ENCODE measurements around the gene LAIR2.
"Not testable (repeated sequence)": the region's sequence is repeated elsewhere in the genome, so short reads cannot be mapped to it uniquely, and the experiment has no call there.

LAIR2 gene

DNA sequence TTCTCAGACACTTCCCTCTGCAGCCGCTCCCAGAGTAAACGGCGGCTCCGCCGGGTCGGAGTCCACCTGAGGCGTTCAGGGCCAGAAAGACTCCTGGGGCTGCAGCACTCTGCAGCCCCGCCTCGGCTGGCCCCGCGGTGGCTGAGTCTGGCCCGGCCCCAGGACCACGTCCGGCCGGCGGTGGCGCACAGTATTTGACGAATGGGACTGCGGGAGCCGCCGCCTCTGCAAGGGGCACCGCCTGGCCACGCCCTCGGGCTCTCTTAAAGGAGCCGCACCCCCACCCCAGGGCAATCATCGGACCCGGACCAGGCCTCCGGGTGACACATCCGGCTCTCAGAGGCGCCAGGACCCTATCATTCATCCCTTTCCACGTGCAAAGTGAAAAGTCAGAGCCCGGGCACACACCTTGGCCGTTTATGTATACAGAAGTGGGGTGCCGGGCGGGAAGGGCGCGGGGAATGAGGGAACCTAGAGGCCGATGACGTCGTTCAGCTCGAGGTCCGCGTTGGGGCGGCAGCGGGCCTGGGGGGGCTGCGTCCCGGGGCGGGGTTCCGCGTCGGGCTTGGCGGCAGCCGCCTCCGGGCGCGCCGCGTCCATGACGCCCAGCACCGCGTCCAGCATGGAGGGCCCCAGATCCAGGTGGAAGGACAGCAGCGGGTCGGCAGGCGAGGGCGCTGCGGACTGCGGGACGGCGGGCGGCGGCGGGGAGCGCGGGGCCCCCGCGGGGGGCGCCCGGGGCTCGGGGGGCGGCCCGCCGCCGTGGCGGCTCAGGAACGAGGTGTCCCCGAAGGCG, 37.8 kb upstream of the LAIR2 start:
- peak in 2 of 3 donors; percentile 16 to 52 for DNase-seq (ENCODE audit: low read depth in 3 of 3, low spot score in 1 of 3)

DNA sequence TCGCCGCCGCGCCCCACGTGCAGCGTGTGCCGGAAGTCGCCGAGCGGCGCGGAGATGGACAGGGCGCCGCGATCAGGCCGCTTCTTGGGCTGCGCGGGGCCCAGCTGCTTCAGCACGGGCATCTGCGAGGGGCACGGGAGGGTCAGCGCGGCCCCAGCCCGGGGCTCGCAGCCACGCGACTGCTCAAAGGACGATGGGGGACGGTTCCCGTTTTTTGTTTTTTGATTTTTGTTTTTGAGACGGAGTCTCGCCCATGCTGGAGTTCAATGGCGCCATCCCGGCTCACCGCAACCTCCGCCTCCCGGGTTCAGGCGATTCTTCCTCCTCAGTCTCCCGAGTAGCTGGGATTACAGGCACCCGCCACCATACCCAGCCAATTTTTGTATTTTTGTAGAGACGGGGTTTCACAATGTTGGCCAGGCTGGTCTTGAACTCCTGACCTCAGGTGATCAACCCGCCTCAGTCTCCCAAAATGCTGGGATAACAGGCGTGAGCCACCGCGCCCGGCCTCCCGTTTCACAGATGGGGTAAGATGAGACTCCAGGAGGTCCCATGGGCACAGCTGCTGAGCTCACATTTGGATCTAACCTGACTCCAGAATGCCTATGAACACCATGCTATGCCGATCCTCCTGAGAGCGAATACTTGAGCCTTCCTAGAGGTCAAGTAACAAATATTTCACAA, 37.1 kb upstream of the LAIR2 start:
- DNase-seq (ENCODE audit: low read depth in 3 of 3, low spot score in 1 of 3): no peak

DNA sequence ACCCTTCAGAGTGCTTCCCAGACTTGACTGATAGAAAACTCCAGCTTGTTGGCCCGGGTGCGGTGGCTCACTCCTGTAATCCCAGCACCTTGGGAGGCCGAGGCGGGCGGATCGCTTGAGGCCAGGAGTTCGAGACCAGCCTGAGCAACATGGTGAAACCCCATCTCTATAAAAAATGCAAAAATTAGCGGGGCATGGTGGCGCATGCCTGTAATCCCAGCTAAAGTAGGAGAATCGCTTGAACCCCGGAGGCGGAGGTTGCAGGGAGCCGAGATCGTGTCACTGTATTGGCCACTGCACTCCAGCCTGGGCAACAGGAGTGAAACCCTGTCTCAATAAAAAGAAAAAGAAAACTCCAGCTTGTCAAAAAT, 36.5 kb upstream of the LAIR2 start:
- DNase-seq (ENCODE audit: low read depth in 3 of 3, low spot score in 1 of 3): not testable (repeated sequence)

DNA sequence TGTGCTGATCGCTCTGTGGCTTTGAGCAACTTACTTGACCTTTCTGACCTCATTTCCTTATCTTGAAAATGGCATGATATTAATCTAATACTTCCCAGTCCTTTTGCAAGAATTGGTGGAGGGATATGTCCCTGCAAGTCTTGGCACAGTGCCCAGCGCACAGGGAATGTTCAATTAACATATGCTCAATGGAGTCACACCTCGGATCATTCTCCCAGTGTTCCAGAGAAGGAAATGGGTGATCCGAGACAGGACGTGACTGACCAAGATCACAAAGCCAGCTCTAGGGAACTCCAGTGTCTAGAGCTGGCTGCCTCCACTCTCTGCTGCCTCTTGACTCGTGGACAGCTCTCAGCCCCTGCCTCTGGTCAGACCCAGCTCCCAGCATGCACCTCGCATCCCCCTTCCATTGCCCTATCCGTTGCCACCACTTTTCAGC, 33.1 kb upstream of the LAIR2 start:
- no peak for DNase-seq (ENCODE audit: low read depth in 3 of 3, low spot score in 1 of 3)

DNA sequence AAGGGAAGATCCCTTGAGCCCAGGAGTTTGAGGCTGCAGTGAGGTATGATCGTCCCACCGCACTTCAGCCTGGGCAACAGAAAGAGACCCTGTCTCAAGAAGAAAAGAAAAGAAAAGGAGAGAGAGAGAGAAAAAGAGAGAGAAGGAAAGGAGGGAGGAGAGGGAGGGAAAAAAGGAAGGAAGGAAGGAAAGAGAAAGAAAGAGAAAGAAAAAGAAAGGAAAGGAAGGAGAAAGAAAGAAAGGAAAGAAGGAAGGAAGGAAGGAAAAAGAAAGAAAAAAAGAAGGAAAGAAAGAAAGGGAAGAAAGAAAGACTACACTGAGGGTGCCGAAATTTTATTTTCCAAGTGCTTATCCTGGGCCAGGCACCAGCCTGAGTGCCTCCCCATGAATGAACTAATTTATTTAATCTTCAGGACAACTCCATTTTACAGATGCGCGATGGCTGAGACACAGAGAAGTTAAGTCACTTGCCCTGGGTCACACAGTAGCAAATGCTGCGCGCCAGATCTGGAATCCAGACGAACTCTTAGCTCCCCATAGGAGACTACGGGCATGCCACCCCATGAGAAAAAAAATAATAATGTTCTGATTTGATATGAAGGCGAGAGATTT, 32.2 kb upstream of the LAIR2 start:
- no peak for DNase-seq (ENCODE audit: low read depth in 3 of 3, low spot score in 1 of 3)

DNA sequence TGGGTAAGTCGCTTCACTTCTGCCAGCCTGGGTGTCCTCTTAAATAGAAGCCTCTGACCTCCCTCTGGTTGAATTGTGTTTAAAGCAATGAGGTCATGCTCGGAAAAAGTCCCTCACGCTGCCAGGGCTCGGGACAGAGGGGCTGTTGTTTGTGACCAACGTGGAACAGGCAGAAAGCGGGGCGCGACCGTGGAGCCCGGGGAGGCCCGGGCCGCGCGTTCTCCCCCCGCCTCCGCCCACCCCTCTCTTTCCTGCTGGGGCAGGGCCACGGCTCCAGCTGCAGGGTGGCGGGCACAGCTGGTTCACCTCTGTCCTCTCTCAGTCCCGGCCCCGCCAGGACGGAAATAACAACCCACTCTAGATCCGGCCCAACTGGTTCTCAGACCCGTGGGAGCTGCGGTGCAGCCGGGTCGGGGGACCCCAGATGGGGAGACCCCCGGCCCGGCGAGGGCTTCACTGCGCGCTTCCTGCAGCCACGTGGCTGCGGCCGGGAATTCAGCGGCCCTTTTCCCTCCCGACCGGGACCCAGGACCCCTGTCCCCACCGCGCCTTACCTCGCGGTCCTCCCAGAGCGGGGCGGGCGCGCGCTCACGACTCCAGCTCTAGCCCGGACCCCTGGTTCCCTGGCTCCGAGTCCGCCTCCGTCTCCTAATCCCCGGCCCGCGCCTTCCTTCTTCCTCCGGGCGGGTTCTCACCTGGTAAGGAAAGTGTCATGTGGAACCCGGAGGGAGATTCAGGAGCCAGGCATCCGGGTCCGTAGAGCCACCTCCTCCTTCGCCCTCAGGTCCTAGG, 31.4 kb upstream of the LAIR2 start:
- DNase-seq (ENCODE audit: low read depth in 3 of 3, low spot score in 1 of 3): no peak

DNA sequence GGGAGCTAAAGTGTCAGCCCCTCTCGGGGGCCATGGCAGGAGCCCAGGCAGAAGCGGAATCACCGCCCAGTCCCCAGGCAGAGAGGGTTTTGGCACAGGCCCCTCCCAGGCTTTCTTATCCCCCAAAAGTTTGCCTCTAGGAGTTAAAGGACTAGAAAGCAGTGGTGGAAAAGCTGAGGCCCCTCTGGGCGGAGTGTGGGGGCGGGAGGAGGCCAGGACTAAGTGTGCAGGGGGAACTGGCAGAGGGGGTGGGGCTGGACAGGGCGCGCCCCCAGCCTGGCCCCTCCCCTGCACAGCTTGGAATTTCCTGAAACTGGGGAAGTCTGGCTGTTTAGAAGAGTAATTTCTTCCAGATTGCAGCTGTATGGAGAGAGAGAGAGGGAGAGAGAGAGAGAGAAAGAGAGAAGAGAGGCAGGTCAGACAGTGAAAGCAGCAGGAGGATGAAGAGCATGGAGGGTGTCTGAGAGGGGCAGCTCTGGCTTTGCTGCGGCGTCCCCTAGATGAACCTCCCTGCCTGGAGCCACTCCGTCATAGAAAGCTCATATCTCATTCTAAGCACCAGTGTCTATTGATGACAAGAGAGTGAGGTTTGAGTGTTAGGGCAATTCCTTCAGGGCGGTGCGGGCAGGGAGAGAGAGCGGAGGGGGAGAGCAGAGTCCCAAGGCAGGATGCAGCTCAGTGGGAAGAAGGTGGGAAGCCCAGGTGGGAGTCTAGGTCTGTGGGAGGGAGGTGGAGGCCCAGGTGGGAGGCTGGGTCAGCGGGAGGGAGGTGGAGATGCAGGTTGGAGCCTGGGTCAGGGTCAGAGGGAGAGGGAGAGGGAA, 29.4 kb upstream of the LAIR2 start, which contains the start of gene CDC42EP5:
TSS of gene CDC42EP5 (minus strand) at position 226 of the 821 bp plus-strand sequence. CDS start 7,749 bp downstream, outside the sequence.
- DNase-seq (ENCODE audit: low read depth in 3 of 3, low spot score in 1 of 3): no peak

DNA sequence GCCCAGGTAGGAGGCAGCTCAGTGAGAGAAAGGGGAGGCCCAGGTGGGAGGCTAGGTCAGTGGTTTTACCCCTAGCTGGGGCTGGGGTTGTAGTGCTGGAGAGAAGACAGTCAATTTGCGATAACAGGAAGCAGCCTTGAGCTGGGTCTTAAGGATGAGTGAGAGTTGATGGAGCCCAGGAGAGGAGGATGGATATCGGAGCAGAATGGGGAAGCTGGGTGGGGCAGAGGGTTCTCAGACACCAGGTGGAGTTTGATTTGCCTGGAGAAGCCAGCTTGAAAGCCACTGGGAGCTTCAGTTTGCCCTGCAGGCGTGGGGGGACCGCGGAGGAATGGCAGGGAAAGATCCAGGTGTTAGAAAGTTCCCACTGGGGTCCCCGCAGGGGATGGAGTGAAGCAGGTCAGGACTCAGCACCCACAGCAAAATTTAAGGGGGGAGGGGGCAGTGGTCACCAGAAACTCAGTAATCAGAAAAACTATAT, 28.7 kb upstream of the LAIR2 start:
- no peak for DNase-seq (ENCODE audit: low read depth in 3 of 3, low spot score in 1 of 3)

DNA sequence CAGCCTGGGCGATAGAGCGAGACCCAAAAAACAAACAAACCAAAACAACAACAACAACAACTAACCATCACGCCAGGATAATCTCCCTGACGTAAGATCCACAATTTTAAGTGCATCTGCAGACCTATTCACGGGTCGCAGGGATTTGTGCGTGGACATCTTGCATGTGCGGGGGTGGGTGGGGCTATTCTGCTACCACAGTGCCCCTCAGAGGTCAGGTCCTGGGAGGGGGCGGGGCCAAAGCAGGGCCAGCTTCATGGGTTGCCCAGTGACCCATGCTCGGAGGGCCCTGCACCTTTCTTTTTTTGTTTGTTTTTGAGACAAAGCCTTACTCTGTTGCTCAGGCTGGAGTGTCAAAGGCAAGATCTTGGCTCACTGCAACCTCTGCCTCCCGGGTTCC, 26.9 kb upstream of the LAIR2 start:
- DNase-seq (ENCODE audit: low read depth in 3 of 3, low spot score in 1 of 3): no peak

DNA sequence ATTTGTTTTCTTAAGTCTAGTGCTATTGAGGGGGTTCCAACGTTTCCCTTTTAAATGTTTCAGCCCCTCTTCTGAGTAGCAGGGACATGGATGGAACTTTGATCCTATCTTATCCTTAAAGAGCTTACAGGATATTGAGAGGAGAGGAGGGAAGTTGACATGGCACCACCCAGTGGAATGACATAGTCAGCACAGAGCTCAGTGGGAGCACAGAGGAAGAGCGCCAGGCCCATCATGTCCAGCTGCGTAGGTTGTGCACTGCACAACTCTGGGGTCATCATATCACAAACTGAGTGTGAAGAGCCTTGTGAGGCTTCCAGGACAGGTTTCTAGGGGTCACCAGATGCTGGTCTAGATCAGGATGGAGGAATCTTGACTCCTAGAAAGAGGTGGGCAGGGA, 25.0 kb upstream of the LAIR2 start:
- no peak for DNase-seq (ENCODE audit: low read depth in 3 of 3, low spot score in 1 of 3)

DNA sequence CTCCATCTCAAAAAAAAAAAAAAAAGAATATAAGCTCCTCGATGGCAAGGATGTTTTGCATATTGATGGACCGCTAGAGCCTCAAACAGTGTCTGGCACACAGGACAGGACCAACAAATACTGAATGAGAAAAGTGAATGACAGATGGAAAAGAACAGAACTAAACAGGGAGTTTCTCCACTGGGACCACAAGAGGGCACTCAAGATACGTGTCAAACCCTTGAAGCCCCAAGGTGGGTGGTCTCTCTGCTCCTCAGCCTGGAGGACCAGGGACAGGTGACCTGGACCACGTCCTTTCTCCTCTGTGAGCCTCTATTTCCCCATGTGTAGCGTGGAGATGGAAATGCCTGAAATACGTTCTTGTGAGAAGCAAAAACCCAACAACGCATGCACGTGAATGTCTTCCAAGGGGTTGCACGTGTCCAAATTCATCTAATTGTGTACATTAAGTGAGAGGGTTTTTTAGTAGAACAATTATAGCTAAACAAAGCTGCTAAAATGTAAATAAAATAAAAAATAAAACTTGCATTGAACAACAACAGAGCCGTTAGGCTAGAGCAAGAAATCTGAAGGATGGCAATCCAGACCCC, 23.9 kb upstream of the LAIR2 start:
- no peak for DNase-seq (ENCODE audit: low read depth in 3 of 3, low spot score in 1 of 3)

DNA sequence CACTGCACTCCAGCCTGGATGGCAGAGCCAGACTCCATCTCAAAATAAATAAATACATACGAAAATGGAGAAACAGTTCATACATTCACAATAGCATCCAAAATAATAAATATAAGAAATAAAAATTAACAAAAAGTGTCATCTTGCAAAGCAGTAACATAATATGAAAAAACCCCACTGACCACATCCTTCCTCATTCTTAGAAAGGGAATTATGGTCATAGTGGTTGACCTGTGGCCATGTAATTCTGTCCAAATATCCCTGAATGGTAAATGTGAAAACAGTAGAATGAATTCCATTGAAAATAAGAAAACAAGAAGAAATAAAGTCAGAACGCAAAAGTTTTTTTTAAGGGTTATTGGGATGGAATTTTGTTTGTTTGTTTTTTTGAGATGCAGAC, 22.6 kb upstream of the LAIR2 start:
- DNase-seq (ENCODE audit: low read depth in 3 of 3, low spot score in 1 of 3): no peak

DNA sequence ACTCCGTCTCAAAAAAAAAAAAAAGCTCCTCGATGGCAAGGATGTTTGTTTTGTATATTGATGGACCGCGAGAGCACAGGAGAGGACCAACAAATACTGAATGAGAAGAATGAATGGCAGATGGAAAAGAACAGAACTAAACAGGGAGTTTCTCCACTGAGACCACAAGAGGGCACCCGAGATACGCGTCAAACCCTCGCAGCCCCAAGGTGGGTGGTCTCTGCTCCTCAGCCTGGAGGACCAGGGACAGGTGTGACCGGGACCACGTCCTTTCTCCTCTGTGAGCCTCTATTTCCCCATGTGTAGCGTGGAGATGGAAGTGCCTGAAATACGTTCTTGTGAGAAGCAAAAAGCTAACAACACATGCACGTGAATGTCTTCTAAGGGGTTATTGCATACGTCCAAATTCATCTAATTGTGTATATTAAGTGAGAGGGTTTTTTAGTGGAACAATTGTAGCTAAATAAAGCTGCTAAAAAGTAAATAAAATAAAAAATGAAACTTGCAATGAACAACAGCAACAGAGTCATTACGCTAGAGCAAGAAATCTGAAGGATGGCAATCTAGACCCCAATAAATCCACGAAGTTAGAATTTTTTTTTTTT, 21.2 kb upstream of the LAIR2 start:
- no peak for DNase-seq (ENCODE audit: low read depth in 3 of 3, low spot score in 1 of 3)

DNA sequence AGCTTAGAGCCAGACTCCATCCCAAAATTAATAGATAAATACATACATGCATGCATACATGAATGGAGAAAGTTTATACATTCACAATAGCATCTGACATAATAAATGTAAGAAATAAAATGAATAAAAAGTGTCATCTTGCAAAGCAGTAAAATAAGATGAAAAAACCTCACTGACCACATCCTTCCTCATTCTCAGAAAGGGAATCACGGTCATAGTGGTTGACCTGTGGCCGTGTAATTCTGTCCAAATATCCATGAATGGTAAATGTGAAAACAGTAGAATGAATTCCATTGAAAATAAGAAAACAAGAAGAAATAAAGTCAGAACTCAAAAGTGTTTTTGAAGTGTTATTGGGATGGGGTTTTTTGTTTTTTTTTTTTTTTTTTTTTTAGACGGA, 19.7 kb upstream of the LAIR2 start:
- no peak for DNase-seq (ENCODE audit: low read depth in 3 of 3, low spot score in 1 of 3)

DNA sequence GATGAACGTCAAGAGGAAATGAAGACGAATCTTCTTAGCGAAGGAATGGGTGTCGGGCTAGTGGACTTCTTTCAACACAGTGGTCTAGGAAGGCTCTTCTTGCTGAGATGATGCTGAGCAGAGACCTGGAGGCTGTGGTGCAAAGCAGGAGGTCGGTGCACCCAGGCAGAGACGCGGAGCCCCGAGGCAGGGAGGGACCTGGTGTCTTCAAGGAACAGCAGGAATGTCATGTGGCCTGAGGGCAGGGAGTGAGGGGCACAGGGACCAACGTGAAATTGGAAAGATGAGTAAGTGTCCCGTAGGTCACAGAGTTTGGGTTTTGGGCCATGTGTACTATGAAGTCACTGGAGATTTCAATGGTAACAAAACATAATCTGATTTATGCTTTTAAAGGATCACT, 18.2 kb upstream of the LAIR2 start:
- no peak for DNase-seq (ENCODE audit: low read depth in 3 of 3, low spot score in 1 of 3)

DNA sequence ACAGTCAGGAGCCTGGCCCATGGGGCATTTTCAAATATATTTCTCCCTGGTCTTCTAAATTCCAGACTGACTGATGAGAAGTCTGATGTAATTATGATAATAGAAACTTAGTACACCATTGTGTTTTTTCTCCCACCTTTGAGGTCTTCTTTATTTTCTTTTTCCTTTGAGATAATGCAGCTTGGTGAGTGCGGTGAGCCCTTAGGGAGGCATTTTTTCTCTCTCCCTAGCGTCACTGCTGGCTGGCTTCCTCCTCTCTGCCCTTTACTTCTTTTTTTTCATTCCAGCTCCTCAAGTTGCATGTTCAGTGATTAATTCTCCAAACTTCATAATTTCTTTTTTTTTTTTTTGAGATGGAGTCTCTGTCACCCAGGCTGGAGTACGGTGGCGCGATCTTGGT, 16.8 kb upstream of the LAIR2 start:
- no peak for DNase-seq (ENCODE audit: low read depth in 3 of 3, low spot score in 1 of 3)

DNA sequence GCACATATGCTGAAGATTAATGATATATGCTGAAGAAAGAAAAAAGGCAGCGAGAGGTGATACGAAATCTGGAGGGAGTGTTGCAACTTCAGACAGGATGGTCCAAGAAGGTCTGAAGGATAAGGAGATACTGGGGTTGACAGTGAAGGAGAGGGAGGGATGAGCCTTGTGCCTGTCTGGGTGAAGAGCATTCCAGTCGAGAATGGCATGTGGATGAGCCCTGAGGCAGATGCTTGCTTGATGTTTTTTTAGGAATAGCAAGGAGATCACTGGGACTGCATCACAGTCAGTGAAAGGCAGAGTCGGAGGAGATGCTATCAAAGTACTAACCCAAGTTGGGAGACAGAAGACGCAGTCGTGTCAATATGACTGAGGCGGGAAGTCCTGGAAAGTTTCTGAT, 13.3 kb upstream of the LAIR2 start:
- DNase-seq (ENCODE audit: low read depth in 3 of 3, low spot score in 1 of 3): no peak

DNA sequence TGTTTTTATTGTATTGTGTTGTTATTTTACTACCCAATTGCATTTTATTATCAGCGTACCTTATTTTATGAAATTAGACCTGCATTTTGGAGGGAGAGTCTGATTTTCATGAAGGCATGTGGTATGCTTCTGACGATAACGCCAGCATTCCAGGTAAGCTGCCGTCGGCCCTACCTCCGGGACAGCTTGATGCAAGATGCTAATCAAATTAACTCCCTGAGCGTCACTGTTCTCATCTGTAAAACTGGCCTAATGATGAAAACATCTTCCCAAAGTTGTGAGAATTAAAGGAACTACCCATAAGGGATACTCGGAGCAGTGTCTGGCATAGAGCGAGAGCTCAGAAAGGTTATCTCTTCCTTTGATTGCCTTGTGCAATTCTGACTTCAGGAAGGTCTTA, 12.9 kb upstream of the LAIR2 start:
- no peak for DNase-seq (ENCODE audit: low read depth in 3 of 3, low spot score in 1 of 3)

DNA sequence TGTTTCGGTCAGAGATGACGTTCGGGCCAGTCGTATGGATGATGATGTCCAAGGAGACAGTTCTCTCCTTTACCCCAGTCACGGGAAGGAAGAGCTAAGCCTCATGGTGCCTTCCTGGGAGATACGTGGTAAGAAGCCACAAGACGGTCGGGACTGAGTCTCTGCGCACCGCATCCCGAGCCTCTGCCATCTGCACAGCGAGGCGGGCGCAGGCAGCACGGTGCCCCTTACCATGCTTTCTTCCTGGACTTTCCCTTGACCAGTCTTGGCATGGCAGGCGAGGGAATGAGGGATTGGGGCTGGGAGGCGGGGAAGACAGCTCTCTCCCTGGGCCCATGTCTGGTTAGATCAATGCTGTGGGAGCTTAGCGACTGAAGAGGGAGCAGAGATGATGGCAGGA, 10.1 kb upstream of the LAIR2 start:
- no peak for DNase-seq (ENCODE audit: low read depth in 3 of 3, low spot score in 1 of 3)

DNA sequence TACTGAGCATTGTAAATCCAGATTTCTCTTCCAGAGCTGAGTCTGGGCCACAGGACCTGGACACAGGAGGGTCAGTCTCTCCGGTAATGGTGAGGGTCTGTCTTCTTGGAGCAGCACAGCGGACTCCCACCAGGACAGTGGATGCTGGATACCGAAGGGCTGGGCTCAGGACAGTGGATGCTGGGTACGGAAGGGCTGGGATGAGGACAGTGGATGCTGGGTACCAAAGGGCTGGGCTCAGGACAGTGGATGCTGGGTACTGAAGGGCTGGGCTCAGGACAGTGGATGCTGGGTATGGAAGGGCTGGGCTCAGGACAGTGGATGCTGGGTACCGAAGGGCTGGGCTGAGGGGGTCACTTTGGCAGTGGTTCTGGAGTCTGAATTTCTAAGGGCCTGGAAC, 9.6 kb upstream of the LAIR2 start:
- not testable (repeated sequence) for DNase-seq (ENCODE audit: low read depth in 3 of 3, low spot score in 1 of 3)

All from stimulated activated CD4-positive, alpha-beta T cell treated with anti-CD3 and anti-CD28 coated beads, TNF-alpha, amount 100 ng/mL, for 1 hour (primary cell).